Neural progenitor cell (in vitro differentiated cells): ENCODE results near the gene SYTL2.

Experiments
- CTCF ChIP-seq: fragments of 200-600 bp; sonication (generic); IDR thresholded peaks from 2 replicates; pipeline ENCODE4 v1.5.1; 2017; ENCODE audit warnings: antibody characterized with exemption, mild to moderate bottlenecking
- EZH2 ChIP-seq: fragments of 200-600 bp; sonication (generic); IDR thresholded peaks from 2 replicates; pipeline ENCODE4 v1.6.1; 2017; ENCODE audit warnings: antibody characterized with exemption, mild to moderate bottlenecking, moderate library complexity
- EZH2phosphoT487 ChIP-seq: fragments of 200-600 bp; sonication (generic); IDR thresholded peaks from 2 replicates; pipeline ENCODE4 v1.6.1; 2017; ENCODE audit warnings: antibody characterized with exemption

DNA sequence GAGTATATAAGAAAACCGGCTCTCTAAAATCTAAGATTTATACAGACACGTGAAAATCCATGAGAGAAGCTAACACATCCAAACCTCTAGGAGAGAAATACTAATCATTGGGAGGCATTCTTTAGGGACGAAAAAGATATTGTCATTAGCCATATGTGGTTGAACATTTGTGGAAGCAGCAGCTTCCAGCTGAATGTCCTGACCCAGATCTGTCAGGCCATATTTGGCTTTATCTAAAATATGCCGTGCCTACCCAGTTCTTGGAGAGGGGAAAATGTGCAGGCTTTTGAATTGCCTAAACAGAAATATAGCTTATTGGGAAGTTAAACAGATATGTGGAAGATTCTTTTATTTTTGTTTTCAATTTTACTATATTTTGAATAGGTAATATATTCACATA is 131.4 kb downstream of the SYTL2 start:
- TF ChIP-seq CTCF (no peak), EZH2 (no peak), EZH2phosphoT487 (no peak)
